ENCODE data around the gene ATP1B1. TPM values are rescaled to one million over a fixed set of nuclear protein-coding genes. Genes with fewer than 3 reads are reported as not detected.

Gene ATP1B1
- total and polyA plus RNA-seq, 4 experiments from 2014 or later, result 1.2 to 3.5 (median 2.4) TPM

DNA sequence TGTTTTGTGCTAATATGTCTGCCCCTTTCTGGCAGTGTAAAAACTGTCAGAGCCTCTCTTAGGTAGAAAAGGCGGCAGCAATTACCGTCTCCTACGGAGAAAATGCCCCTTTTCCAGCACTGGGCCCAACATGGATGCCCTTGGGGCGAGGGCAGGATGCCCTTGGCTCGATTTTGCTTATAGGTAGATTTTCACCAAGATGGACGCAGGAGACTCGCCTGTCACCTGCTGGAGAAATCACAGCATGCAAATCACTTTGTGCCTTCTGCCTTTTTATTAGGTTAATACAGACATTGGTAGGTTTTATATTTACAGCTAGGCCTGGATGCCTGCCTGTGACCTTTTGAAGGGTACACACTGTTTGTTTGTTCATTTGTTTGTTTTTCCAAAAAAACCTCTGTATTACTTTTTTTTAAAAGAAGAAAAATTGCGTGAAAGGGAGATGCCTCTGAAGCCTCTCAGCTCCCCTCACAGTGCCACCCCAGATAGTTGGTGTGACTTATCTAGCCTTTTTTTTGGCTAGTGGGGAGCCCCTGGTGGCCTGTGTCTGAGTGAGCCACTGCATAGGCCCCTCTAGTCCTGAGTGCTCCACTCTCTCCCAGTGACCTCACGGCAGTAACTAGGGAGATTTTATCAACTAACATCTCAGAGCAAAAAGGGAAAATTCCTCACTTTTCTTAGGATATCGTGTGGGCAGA lies 2.5 kb downstream of the ATP1B1 start:
- H3K27ac ChIP-seq (ENCODE audit: low read depth, low read length), result no peak overlapping the region
- peaks cover 2 to 6% of the 10 kb centered on the region in 2 donors for H3K27me3 Mint-ChIP-seq
- H3K4me3 Mint-ChIP-seq, result peak overlapping the region; percentile 21 to 97 (median 49)
- peaks cover 0 to 11% of the 10 kb centered on the region in 2 donors for H3K36me3 Mint-ChIP-seq
- no peaks in the 10 kb centered on the region for H3K27me3 ChIP-seq (ENCODE audit: insufficient read depth, low read length)
- H3K36me3 ChIP-seq (ENCODE audit: insufficient read depth, low read length), result no peaks in the 10 kb centered on the region
- H3K9me3 ChIP-seq (ENCODE audit: control insufficient read depth in 1 of 2, low read length in 2 of 2), result no peaks in the 10 kb centered on the region
- CTCF ChIA-PET (ENCODE audit: partially characterized antibody), result interaction anchor here (0.8 to 1.6 kb wide), 3 partner anchors 9 to 766 kb away, joined by 3 to 4 read pairs (median 3); no protein-coding TSS in a partner anchor
- POLR2A ChIA-PET (ENCODE audit: partially characterized antibody), result no interaction called here
- peak overlapping the region in 5 of 7 donors; percentile 11 to 88 (median 37) for H3K27ac Mint-ChIP-seq
- intact Hi-C loops (cut with micrococcal nuclease), result loop anchor here (5.0 to 10.0 kb wide), 4 partner anchors 258 to 1172 kb away; partner anchors contain the start of genes BLZF1, DCAF6, METTL18 and MPC2
- peaks cover 0 to 2% (median 0%) of the 10 kb centered on the region in 8 donors for H3K9me3 Mint-ChIP-seq
- H3K4me3 ChIP-seq (ENCODE audit: low read length in 2 of 2), result no peak overlapping the region
- no peak for DNase-seq
- peaks cover 27% of the 10 kb centered on the region for H3K4me1 ChIP-seq (ENCODE audit: insufficient read depth, low read length)
- H3K4me1 Mint-ChIP-seq, result peaks cover 20 to 49% (median 34%) of the 10 kb centered on the region in 4 donors

DNA sequence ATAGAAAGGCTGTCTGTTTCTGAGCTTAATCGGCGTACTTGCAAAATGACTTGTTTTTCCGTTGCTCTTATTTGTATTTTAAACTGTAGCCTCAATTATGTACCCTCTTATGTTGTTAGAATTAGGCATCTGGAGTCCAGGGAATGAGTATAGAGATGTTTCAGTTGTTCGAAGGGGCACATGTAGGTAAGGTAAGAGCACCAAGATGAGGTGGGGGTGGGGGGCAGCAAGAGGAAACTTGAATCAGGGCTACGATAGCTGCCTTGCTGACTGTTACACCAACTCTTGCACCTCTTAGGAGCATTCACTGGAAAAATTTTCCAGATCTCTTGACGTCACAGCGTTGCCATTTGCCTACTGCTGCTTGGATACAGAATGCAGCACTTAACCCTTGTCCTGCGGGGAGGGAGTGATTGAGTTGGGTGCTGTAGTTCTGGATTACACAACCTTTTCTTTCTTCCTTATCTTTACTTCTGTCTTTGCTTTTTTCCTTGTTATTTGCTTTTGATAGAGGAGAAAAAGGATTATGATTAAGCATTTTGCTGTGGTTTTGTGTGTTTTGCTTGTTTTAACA lies 3.2 kb downstream of the ATP1B1 start:
- Mint-ChIP-seq H3K4me1 (peaks cover 19 to 47% (median 33%) of the 10 kb centered on the region in 4 donors), H3K27me3 (peaks cover 2 to 5% of the 10 kb centered on the region in 2 donors), H3K27ac (peak overlapping the region in 5 of 7 donors; percentile 20 to 72 (median 49)), H3K4me3 (peak overlapping the region; percentile 7 to 97 (median 48)), H3K36me3 (peaks cover 0 to 11% of the 10 kb centered on the region in 2 donors), H3K9me3 (peaks cover 0 to 2% (median 0%) of the 10 kb centered on the region in 8 donors)
- H3K27ac ChIP-seq (ENCODE audit: low read depth, low read length), result no peak overlapping the region
- intact Hi-C loops (cut with micrococcal nuclease), result loop anchor here (5.0 to 10.0 kb wide), 4 partner anchors 258 to 1172 kb away; partner anchors contain the start of genes BLZF1, DCAF6, METTL18 and MPC2
- H3K4me3 ChIP-seq (ENCODE audit: low read length in 2 of 2), result no peak overlapping the region
- H3K36me3 ChIP-seq (ENCODE audit: insufficient read depth, low read length), result no peaks in the 10 kb centered on the region
- POLR2A ChIA-PET (ENCODE audit: partially characterized antibody), result no interaction called here
- CTCF ChIA-PET (ENCODE audit: partially characterized antibody), result interaction anchor here (0.8 to 1.7 kb wide), 4 partner anchors 8 to 767 kb away, joined by 3 to 4 read pairs (median 3); no protein-coding TSS in a partner anchor
- no peak for DNase-seq
- no peaks in the 10 kb centered on the region for H3K27me3 ChIP-seq (ENCODE audit: insufficient read depth, low read length)
- H3K9me3 ChIP-seq (ENCODE audit: control insufficient read depth in 1 of 2, low read length in 2 of 2), result no peaks in the 10 kb centered on the region
- peaks cover 27% of the 10 kb centered on the region for H3K4me1 ChIP-seq (ENCODE audit: insufficient read depth, low read length)

DNA sequence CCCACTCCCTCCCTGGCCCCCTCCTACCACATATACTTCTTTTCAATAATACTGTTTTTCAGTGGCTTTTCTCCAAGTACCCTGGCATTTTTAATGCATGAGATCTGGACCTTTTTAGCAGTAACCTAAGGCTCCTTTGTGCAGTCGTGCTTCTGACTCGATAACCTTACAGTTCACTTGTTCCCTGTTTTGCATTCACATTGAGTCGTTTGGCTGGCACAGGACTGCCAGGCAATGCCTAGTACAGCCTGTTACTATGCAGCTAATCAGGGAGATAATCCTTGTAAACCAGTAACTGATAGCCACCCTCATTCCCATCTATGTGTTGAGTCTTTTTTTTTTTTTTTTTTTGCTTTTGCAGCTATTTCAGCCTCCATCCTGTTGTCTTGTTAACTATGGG lies 3.7 kb downstream of the ATP1B1 start:
- CTCF ChIA-PET (ENCODE audit: partially characterized antibody), result interaction anchor here (1.3 to 2.1 kb wide), 5 partner anchors 10 to 768 kb away, joined by 3 to 6 read pairs (median 3); no protein-coding TSS in a partner anchor
- Histone ChIP-seq H3K4me3 (ENCODE audit: low read length in 2 of 2) (no peak overlapping the region), H3K4me1 (ENCODE audit: insufficient read depth, low read length) (peaks cover 24% of the 10 kb centered on the region), H3K36me3 (ENCODE audit: insufficient read depth, low read length) (no peaks in the 10 kb centered on the region), H3K9me3 (ENCODE audit: control insufficient read depth in 1 of 2, low read length in 2 of 2) (no peaks in the 10 kb centered on the region), H3K27me3 (ENCODE audit: insufficient read depth, low read length) (no peaks in the 10 kb centered on the region), H3K27ac (ENCODE audit: low read depth, low read length) (no peak overlapping the region)
- POLR2A ChIA-PET (ENCODE audit: partially characterized antibody), result no interaction called here
- Mint-ChIP-seq H3K4me1 (peaks cover 17 to 41% (median 30%) of the 10 kb centered on the region in 4 donors), H3K36me3 (peaks cover 0 to 11% of the 10 kb centered on the region in 2 donors), H3K4me3 (peak overlapping the region in 7 of 8 donors; percentile 8 to 97 (median 33)), H3K27me3 (peaks cover 2% of the 10 kb centered on the region in 2 donors), H3K27ac (peak overlapping the region in 4 of 7 donors; percentile 25 to 72 (median 48)), H3K9me3 (peaks cover 0 to 2% (median 0%) of the 10 kb centered on the region in 8 donors)
- no peak for DNase-seq
- intact Hi-C loops (cut with micrococcal nuclease), result no loop called here

DNA sequence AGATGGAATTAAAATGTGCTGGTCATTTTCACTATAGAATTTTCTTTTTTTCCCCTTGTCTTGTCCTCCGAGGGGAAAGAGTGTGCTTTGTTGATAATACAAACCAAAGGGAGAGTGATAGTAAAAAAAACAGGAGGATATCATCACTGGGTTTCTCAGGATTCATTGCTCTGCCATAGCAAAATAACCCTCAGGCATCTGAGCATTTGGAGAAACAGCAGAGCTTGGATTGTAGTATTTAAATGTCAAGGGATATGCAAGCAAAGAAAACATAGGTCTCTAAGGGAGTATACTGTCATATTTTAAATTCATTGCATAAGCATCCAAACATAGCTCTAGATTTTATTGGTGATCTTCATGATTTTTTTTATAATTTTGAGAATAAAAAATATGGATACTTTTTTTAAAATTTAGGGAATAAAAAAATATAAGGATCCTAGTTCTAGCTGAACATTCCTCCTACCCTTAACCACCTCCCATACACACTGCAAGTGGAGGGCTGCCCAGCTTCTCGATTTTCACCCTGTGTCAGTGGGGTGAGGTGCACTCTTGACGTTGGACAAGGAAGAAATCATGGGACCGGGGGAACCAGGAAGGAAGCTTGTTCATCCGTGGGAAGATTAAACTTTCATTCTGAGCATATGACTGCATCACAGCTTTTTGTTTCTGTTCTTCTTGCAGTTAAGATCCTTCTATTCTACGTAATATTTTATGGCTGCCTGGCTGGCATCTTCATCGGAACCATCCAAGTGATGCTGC lies 4.4 kb downstream of the ATP1B1 start:
- Histone ChIP-seq H3K4me1 (ENCODE audit: insufficient read depth, low read length) (peaks cover 19% of the 10 kb centered on the region), H3K36me3 (ENCODE audit: insufficient read depth, low read length) (no peaks in the 10 kb centered on the region), H3K4me3 (ENCODE audit: low read length in 2 of 2) (no peak overlapping the region), H3K27me3 (ENCODE audit: insufficient read depth, low read length) (no peaks in the 10 kb centered on the region), H3K27ac (ENCODE audit: low read depth, low read length) (no peak overlapping the region), H3K9me3 (ENCODE audit: control insufficient read depth in 1 of 2, low read length in 2 of 2) (no peaks in the 10 kb centered on the region)
- peak overlapping the region in 4 of 8 donors; percentile 8 to 97 (median 46) for H3K4me3 Mint-ChIP-seq
- no peak for DNase-seq
- peaks cover 0 to 11% of the 10 kb centered on the region in 2 donors for H3K36me3 Mint-ChIP-seq
- intact Hi-C loops (cut with micrococcal nuclease), result no loop called here
- H3K9me3 Mint-ChIP-seq, result peaks cover 0 to 2% (median 0%) of the 10 kb centered on the region in 8 donors
- ChIA-PET POLR2A (ENCODE audit: partially characterized antibody) (no interaction called here), CTCF (ENCODE audit: partially characterized antibody) (interaction anchor here (1.3 to 2.1 kb wide), 4 partner anchors 9 to 237 kb away, joined by 3 to 6 read pairs (median 4); no protein-coding TSS in a partner anchor)
- H3K27me3 Mint-ChIP-seq, result peaks cover 2% of the 10 kb centered on the region in 2 donors
- H3K4me1 Mint-ChIP-seq, result peaks cover 17 to 38% (median 29%) of the 10 kb centered on the region in 4 donors
- H3K27ac Mint-ChIP-seq, result no peak overlapping the region

DNA sequence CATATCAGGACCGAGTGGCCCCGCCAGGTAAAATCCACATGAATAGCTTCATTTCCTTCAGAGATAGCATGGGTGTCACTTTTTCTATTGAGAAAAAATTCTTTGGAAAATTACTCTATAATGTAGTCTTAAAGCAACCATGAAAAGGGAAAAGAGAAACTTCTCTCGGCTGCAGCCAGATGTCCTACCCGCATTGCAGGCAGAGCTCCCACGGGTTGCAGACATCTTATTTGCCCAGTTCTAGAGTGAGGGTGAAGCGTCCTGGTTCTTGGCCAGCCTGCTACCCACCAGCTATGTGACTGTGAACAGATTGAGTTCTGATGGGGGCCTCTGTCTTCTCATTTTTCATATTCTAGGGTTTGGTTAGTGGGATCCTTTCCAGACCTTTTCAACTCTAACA lies 5.0 kb downstream of the ATP1B1 start:
- Histone ChIP-seq H3K27ac (ENCODE audit: low read depth, low read length) (no peak overlapping the region), H3K27me3 (ENCODE audit: insufficient read depth, low read length) (no peaks in the 10 kb centered on the region), H3K36me3 (ENCODE audit: insufficient read depth, low read length) (no peaks in the 10 kb centered on the region), H3K4me3 (ENCODE audit: low read length in 2 of 2) (no peak overlapping the region), H3K4me1 (ENCODE audit: insufficient read depth, low read length) (peaks cover 19% of the 10 kb centered on the region), H3K9me3 (ENCODE audit: control insufficient read depth in 1 of 2, low read length in 2 of 2) (no peaks in the 10 kb centered on the region)
- no peak for DNase-seq
- peaks cover 0 to 2% (median 0%) of the 10 kb centered on the region in 8 donors for H3K9me3 Mint-ChIP-seq
- H3K27ac Mint-ChIP-seq, result no peak overlapping the region
- POLR2A ChIA-PET (ENCODE audit: partially characterized antibody), result no interaction called here
- H3K4me3 Mint-ChIP-seq, result no peak overlapping the region
- H3K36me3 Mint-ChIP-seq, result peaks cover 0 to 9% of the 10 kb centered on the region in 2 donors
- peaks cover 20 to 43% (median 32%) of the 10 kb centered on the region in 4 donors for H3K4me1 Mint-ChIP-seq
- CTCF ChIA-PET (ENCODE audit: partially characterized antibody), result interaction anchor here (0.8 to 2.1 kb wide), 5 partner anchors 9 to 746 kb away, joined by 3 to 6 read pairs (median 3); no protein-coding TSS in a partner anchor
- H3K27me3 Mint-ChIP-seq, result peaks cover 2% of the 10 kb centered on the region in 2 donors
- intact Hi-C loops (cut with micrococcal nuclease), result no loop called here

DNA sequence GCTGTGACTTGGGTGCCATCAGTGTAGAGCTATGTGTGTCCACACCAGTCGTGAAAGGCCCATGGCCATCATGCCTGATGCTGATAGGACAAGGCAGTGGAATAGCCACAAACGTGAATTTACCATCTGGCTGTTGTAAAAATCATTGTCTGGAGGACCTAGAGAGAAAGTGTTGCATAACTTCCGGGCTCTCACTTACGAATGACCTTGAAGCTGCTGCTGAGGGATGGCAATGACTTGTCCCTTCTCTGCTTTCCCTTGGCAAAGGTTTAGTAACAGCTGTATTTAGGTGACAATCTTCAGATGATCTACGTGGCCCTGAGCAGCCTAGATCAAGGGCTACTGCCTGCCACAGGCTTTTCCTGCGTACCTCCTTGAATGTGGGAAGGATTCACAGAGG lies 5.8 kb downstream of the ATP1B1 start:
- Histone ChIP-seq H3K4me1 (ENCODE audit: insufficient read depth, low read length) (peaks cover 15% of the 10 kb centered on the region), H3K27me3 (ENCODE audit: insufficient read depth, low read length) (no peaks in the 10 kb centered on the region), H3K36me3 (ENCODE audit: insufficient read depth, low read length) (no peaks in the 10 kb centered on the region), H3K9me3 (ENCODE audit: control insufficient read depth in 1 of 2, low read length in 2 of 2) (no peaks in the 10 kb centered on the region), H3K27ac (ENCODE audit: low read depth, low read length) (no peak overlapping the region), H3K4me3 (ENCODE audit: low read length in 2 of 2) (no peak overlapping the region)
- H3K4me1 Mint-ChIP-seq, result peaks cover 18 to 39% (median 30%) of the 10 kb centered on the region in 4 donors
- peaks cover 0 to 2% (median 0%) of the 10 kb centered on the region in 8 donors for H3K9me3 Mint-ChIP-seq
- H3K36me3 Mint-ChIP-seq, result peaks cover 0 to 6% of the 10 kb centered on the region in 2 donors
- H3K27ac Mint-ChIP-seq, result no peak overlapping the region
- H3K4me3 Mint-ChIP-seq, result no peak overlapping the region
- intact Hi-C loops (cut with micrococcal nuclease), result no loop called here
- H3K27me3 Mint-ChIP-seq, result peaks cover 2% of the 10 kb centered on the region in 2 donors
- DNase-seq, result no peak
- POLR2A ChIA-PET (ENCODE audit: partially characterized antibody), result no interaction called here
- CTCF ChIA-PET (ENCODE audit: partially characterized antibody), result interaction anchor here (0.8 to 2.1 kb wide), 2 partner anchors 236 to 746 kb away, joined by 3 to 6 read pairs; no protein-coding TSS in a partner anchor
